ENCODE data around the gene MTARC2. TPM values are rescaled to one million over a fixed set of nuclear protein-coding genes. Genes with fewer than 3 reads are reported as not detected.

MTARC2 gene
- total RNA-seq, 2 donors from 2014 or later, result 12.3 to 14.5 TPM

GRCh38 chr1:220741349-220741748 lies 6.8 kb upstream of the MTARC2 start:
- no peak overlapping the region for H3K4me3 Mint-ChIP-seq
- Histone ChIP-seq H3K9ac (ENCODE audit: extremely low read depth, low read length, poor library complexity, severe bottlenecking) (no peak overlapping the region), H3K4me1 (ENCODE audit: control insufficient read depth, insufficient read depth, low read length) (no peaks in the 10 kb centered on the region), H3K27me3 (ENCODE audit: control insufficient read depth, insufficient read depth, low read length, poor library complexity, severe bottlenecking) (no peaks in the 10 kb centered on the region), H3K36me3 (ENCODE audit: control insufficient read depth, insufficient read depth, low read length) (no peaks in the 10 kb centered on the region), H3K9me3 (ENCODE audit: control insufficient read depth, low read length) (no peaks in the 10 kb centered on the region), H3K4me3 (ENCODE audit: low read length) (no peak overlapping the region), H3K27ac (ENCODE audit: low read depth, low read length) (no peak overlapping the region)
- H3K4me1 Mint-ChIP-seq, result peaks cover 14% of the 10 kb centered on the region
- 80 to 82% methylated on average over 1 to 2 of the region's 2 CpGs for WGBS, 2 experiments (ENCODE audit: insufficient coverage in 1 of 2, insufficient read length in 1 of 2)
- no peak for TF ChIP-seq CTCF (conservative IDR thresholded peaks at IDR 0.05)
- no peak overlapping the region for H3K27ac Mint-ChIP-seq
- H3K9me3 Mint-ChIP-seq, result no peaks in the 10 kb centered on the region
- no peaks in the 10 kb centered on the region for H3K36me3 Mint-ChIP-seq (ENCODE audit: low read depth)
- H3K27me3 Mint-ChIP-seq (ENCODE audit: insufficient read depth), result peaks cover 29% of the 10 kb centered on the region
- no peak for DNase-seq

GRCh38 chr1:220741825-220742224 lies 6.3 kb upstream of the MTARC2 start:
- H3K4me3 ChIP-seq (ENCODE audit: low read length), result no peak overlapping the region
- H3K27me3 ChIP-seq (ENCODE audit: control insufficient read depth, insufficient read depth, low read length, poor library complexity, severe bottlenecking), result no peaks in the 10 kb centered on the region
- Mint-ChIP-seq H3K4me3 (no peak overlapping the region), H3K9me3 (no peaks in the 10 kb centered on the region), H3K4me1 (peaks cover 18% of the 10 kb centered on the region), H3K27ac (no peak overlapping the region), H3K27me3 (ENCODE audit: insufficient read depth) (peaks cover 32% of the 10 kb centered on the region), H3K36me3 (ENCODE audit: low read depth) (no peaks in the 10 kb centered on the region)
- 90% methylated on average over 1 of the region's 1 CpG; no CpG with 5 or more reads in 1 of the 2 experiments for WGBS, 2 experiments (ENCODE audit: insufficient coverage in 1 of 2, insufficient read length in 1 of 2)
- no peak for TF ChIP-seq CTCF (conservative IDR thresholded peaks at IDR 0.05)
- H3K9me3 ChIP-seq (ENCODE audit: control insufficient read depth, low read length), result no peaks in the 10 kb centered on the region
- no peak overlapping the region for H3K27ac ChIP-seq (ENCODE audit: low read depth, low read length)
- H3K4me1 ChIP-seq (ENCODE audit: control insufficient read depth, insufficient read depth, low read length), result no peaks in the 10 kb centered on the region
- no peak for DNase-seq
- no peaks in the 10 kb centered on the region for H3K36me3 ChIP-seq (ENCODE audit: control insufficient read depth, insufficient read depth, low read length)
- no peak overlapping the region for H3K9ac ChIP-seq (ENCODE audit: extremely low read depth, low read length, poor library complexity, severe bottlenecking)

GRCh38 chr1:220742520-220742919 lies 5.6 kb upstream of the MTARC2 start:
- peaks cover 19% of the 10 kb centered on the region for H3K4me1 Mint-ChIP-seq
- 83% methylated on average over 1 to 3 of the region's 3 CpGs for WGBS, 2 experiments (ENCODE audit: insufficient coverage in 1 of 2, insufficient read length in 1 of 2)
- H3K4me3 Mint-ChIP-seq, result no peak overlapping the region
- no peak for DNase-seq
- H3K27ac Mint-ChIP-seq, result no peak overlapping the region
- H3K9me3 Mint-ChIP-seq, result no peaks in the 10 kb centered on the region
- H3K27ac ChIP-seq (ENCODE audit: low read depth, low read length), result no peak overlapping the region
- no peaks in the 10 kb centered on the region for H3K36me3 Mint-ChIP-seq (ENCODE audit: low read depth)
- H3K9ac ChIP-seq (ENCODE audit: extremely low read depth, low read length, poor library complexity, severe bottlenecking), result no peak overlapping the region
- TF ChIP-seq CTCF (conservative IDR thresholded peaks at IDR 0.05), result no peak
- H3K27me3 Mint-ChIP-seq (ENCODE audit: insufficient read depth), result peaks cover 37% of the 10 kb centered on the region
- no peaks in the 10 kb centered on the region for H3K27me3 ChIP-seq (ENCODE audit: control insufficient read depth, insufficient read depth, low read length, poor library complexity, severe bottlenecking)
- H3K4me3 ChIP-seq (ENCODE audit: low read length), result no peak overlapping the region
- peaks cover 2% of the 10 kb centered on the region for H3K4me1 ChIP-seq (ENCODE audit: control insufficient read depth, insufficient read depth, low read length)
- no peaks in the 10 kb centered on the region for H3K36me3 ChIP-seq (ENCODE audit: control insufficient read depth, insufficient read depth, low read length)
- no peaks in the 10 kb centered on the region for H3K9me3 ChIP-seq (ENCODE audit: control insufficient read depth, low read length)
